Putamen (tissue), 1 donor: ENCODE data around the gene PEMT.

ENCODE experiments used
- DNase-seq: peaks from one replicate; pipeline ENCODE4 v3.0.0-alpha.2; 2016; ENCODE audit warnings: low spot score

The PEMT gene

DNA sequence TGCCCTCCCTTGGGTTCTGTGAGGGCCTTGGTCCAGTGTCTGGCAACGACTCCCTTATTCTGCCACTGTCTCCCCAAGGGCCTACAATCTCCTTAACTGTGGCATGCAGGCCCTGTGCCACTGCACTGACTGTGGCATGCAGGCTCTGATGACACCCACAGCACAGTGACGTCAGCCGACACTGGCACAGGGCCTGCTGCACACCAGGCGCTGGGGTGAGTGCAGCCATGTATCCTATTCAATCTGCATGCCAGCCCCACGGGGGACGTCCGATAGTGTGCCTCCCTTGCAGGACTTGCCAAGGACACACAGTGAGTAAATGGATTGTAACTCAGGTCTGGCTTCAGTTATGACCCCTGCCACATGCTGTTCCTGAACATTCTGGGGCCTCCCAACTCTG is 55.6 kb downstream of the PEMT start:
- DNase-seq, result peak; percentile 67

DNA sequence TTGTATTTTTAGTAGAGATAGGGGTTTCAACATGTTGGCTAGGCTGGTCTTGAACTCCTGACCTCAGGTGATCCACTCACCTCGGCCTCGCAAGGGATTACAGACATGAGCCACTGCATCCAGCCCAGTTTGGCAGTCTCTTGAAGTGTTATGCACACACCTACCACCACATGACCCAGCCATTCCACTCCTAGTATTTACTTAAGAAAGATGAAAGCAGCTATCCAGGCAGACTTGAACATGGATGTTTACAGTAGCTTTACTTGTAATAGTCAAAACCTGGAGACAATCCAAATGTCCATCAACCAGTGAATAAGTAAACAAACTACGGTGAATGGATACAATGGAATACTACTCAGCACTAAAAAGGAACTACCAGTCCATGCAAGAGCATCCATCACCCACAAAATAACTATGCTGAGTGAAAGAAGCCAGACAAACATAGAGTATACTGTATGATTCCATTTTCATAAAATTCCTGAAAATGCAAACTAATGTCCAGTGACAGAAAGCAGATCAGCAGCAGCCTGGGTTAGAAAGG is 57.5 kb downstream of the PEMT start:
- DNase-seq, result no peak

DNA sequence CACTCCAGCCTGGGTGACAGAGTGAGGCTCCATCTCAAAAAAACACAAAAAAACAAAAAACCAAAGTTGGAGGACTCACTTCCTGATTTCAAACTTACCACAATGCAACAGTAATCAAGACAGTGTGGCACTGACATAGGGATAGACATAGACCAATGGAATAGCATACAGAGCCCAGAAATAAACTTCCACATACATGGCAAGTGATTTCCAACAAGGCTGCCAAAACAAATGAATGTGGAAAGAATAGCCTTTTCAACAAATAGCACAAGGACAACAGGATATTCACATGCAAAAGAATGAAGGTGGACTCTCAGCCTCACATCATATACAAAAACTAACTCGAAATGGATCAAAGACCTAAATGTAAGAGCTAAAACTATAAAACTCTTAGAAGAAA is 58.5 kb downstream of the PEMT start:
- no peak for DNase-seq

DNA sequence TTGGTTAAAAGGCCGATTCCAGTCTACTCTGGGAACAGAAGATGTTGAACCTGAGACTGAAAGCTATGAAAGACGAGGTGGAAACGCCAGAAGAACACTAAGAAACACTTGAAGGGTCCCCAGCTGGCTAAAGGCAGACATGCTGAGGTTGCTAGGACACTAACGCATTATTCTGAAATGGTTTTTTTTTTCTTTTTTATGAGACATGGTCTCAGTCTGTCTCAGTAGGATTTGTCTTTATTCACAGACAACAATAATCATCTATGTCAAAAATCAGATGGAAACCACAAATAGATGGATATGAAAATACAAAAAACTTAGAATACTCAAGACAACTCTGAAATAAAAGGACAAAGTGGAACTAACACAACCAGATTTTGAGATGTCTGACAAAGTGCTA is 60.4 kb downstream of the PEMT start:
- DNase-seq, result no peak

DNA sequence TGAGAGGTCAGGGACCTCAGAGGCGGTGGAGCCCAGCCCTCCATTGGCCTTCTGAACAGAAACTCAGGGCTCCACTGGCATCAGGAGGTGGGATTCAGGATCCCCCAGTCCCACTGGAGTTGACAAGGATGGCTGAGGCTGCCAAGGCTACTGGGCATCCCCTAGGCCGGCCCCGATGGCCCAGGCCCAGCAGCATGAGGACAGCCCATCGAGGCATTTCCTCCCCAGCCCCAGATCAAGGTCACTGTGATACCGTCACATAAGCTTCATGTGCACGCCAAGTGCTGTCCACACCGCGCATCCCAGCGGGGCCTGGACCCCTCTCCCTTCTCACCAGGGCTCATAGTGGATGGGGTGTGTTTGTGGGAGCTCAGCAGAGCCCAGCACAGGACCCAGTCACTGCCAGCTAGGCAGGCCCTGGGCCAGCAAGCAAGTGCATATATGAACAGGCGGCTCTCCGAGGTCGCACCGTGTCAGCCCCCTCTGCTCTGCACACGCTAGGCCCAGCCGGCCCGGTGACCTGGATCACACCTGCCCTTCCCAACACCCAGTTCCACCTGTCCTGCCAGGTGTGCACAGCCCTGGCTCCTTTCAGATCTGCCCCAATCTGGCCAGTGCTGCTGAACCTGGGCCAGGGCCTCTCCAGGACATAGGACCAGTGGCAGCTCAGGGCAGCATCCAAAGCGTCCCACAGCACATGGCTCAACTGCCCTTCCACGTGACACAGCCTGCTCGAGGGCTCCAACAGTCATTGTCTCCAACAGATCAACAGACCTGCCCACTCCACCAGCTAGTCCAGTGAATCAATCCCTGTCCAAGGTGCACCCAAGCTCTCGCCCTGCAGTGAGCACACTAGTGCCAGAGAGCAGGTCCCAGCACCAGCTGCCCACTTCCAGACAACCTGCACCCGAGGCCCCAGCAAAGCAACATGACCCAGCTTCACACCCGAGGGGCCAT is 62.5 kb downstream of the PEMT start:
- DNase-seq, result no peak

DNA sequence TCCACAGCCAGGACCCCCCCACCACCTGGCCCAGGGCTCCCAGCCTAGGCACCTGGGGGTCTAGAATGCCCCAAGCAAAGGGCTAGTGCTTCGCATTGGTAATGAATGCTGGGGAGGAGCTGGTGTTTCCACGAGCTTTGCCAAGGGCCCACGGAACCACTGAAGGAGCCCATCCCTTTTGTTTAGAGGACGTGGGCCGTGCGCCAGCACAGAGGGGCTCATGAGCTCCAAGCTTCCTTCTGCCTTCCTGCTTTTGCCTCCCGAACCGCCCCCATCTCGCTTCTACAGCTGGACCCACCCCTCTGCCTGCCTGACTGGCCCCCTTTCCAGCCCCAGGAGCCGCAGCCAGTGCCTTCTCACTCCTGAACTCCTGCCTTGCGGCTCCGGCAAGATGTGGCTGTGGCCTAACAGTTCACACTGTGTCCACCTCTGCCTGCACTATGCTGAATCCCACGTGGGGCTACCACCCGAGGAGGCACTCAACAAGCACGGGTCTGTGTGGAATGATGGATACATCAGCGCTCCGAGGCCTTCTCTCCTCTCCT is 63.5 kb downstream of the PEMT start:
- no peak for DNase-seq

DNA sequence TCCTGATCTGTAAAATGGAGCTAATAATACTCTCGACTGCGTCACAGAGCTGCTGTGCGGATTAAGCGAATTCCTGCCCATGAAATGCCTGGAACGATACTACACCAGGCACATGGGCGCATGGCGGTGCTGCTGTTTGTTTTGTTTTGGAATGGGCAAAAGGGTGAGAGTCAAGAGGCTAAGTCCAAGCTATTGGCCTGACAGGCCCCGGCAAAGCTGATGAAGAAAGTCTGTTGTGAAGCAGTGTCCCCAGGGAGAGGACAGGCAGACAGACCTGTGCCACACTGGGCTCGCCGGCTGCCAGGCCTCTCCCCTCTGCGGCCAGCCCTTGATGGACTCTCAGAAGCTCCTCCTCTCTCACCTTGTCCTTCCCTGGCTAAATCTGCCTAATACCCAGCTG is 64.0 kb downstream of the PEMT start:
- DNase-seq, result no peak

DNA sequence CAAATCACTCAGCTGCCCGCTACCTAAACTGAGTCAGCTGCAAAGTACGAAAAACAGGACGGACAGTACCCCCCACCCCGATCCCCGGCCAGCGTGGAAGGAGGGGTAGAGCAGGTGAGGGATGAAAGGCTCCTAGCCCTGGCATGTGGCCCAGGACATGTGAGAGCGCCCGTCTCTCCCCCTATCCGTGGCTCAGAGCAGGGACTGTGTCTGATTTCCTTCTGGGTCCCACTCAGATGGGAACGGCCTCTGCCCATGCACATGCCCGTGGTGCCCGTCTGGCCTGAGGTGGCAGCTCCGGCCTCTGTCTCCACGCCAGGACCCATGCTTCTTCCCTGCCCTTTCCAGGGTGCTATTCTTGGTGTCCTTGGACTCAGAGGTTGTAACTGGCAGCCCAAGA is 65.1 kb downstream of the PEMT start:
- no peak for DNase-seq

DNA sequence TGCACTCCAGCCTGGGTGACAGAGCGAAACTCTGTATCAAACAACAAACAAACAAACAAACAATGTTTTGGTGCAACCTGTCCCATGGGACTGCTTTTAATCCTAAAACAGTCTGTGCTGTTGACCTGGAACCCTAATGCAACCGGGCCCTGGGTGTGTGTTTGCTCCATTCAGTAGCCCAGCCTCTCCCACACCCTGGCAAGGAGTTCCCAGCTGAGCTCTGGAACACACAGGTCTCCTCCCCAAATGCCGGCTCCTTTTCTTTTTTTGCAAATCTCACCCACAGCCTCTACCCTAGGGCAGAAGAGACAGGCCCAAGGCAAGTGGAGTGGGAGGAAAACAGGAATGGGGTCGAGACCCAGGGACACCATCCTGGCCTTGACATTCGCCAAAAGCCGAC is 65.6 kb downstream of the PEMT start:
- no peak for DNase-seq

DNA sequence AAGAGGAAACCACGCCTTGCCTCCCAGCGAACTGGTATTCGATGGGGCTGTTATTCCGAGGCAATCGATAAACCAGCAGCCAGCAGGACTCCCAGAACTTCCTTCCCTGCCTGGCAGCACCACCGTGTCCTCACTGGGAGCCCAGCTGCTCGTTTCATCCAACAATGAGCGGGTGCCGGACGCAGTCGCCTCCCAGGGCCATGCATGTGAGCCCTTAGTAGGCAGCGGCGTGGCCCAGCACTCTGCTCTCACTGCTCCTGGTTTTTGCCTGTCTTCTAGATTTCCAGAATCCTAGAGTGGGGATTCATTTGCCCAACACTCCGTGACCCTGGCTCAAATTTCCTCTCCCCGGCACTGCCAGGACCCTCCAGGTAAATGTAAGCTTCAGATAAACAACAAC is 66.2 kb downstream of the PEMT start:
- DNase-seq, result no peak

DNA sequence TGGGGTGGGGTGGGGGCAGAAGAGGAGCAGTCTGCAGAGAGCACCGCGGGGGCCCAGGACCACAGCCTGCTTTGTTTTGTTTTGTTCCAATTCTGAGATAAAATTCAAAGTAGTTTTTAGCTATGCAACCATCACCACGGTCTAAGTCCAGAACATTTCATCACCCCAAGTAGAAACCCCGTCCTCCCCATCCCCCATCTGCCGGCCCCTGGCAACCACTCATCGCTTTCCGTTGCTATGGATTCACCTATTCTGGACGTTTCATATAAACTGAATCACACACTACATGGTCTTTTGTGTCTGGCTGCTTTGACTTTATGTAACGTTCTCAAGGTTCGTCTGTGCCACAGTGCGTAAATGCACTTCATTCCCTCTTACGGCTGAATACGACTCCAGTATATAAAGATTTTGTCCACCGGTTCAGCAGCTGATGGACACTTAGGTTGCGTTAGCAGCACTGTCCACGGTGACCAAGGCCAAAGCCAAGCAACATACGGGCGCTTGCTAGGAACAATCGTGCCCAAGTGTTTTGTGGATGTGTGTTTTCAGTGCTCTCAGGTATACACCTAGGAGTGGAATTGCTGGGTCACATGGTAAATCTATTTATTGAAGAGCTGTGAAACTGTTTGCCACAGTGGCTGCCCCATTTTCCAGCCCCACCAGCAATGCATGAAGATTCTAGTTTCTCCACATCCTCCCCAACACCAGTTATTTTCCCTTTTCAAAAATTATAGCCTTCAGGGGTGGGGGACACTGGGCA is 67.6 kb downstream of the PEMT start:
- DNase-seq, result no peak

DNA sequence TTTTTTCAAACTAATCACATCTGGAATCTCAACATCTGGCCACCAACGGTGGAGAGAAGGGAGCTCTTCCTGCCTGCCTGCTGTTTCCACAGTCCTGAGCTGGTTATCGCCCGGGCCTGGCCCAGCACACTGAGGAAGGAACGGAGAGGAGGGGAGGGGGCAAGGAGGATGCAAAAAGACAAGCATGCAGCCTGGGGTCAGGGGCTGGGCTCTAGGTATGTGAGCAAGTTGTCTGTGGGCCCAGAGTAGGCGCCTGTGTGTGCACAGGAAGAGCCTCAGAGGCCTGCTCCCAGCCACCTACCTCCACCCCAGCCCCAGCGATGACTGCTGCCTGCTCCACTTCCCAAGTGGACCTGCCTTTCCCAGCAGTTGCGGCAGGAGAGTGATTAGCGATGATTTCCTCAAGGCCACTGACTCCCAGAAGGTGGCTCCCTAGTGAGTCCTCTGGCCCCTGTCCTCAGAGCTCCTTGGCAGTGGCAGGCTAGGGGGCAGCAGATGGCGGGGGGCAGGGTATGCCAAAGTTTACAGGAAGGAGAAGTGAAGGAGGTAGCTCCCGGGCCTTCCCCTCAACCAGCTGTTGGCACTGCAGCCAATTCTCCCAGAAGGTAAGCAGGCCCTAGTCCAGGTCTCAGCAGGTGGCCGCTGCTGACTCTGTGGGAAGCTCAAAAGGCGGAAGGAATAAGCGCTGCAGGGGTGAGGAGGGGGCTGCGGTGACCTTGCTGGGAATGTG is 68.3 kb downstream of the PEMT start:
- DNase-seq, result no peak

DNA sequence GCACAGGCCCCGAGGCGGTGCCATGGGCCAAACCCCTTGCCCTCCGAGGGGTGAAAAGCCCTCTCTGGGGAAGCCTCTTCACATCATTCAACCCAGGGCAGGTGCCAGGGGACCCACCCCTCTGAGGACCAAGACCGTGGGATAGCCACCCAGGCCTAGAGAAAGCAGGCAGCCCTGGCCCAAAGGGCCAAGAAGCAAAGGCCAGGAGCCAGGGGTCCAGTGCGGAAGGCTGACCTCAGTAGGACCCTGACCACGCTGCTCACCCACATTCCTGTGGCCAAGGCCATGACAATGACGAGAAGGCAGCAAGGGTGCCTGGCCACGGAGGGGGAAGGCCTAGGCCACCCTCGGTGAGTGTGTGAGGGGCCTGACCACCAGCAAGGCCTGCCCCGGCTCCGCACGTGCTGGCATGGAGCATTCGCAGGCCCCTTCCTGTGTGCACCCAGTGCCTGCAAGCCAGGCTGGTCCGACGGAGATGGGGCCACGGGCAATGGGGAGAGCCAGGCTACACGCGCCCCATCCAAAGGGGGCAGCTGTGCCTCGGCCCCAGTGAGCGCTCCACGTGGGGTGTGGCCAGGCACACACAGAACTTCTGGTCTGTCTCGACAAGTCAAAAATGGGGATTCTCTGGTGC is 70.8 kb downstream of the PEMT start:
- no peak for DNase-seq

DNA sequence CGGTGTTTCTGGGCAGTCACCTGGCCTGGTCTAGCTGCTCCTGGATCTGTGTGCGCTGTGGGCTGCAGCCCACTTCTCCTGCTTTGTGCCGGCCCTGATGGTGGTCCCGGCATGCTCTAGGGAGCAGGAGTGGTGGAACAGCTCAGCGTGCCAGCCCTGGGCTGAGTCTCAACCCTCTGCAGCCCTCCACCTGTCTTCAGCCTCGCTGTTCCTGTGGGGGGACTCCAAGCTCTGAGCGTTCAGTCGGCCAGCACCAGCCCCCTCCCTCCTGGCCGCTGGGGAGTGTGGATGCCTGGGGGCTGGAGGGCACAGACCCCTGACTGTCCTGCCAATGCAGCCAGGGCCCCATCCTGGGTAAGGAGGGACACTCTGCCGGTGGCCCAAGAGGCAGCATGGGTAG is 71.6 kb downstream of the PEMT start:
- no peak for DNase-seq

DNA sequence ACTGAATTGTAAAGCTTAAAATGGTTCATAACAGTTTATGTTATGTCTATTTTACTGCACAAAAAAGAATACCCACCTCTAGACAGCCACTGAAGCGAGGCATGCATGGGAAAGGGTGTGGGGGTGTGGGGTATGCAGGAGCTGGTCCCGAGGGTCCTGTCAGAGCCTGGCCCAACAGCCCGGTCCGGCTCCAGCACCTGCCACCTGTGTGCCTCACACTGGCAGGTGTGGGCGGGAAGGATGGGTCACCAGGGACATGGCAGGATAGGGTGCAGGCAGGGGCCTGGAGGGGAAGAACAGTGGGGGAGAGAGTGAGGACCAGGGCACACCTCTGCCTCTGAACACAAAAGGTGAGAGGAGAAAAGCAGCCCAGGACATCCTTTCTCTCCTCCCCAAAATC is 72.6 kb downstream of the PEMT start:
- DNase-seq, result no peak

DNA sequence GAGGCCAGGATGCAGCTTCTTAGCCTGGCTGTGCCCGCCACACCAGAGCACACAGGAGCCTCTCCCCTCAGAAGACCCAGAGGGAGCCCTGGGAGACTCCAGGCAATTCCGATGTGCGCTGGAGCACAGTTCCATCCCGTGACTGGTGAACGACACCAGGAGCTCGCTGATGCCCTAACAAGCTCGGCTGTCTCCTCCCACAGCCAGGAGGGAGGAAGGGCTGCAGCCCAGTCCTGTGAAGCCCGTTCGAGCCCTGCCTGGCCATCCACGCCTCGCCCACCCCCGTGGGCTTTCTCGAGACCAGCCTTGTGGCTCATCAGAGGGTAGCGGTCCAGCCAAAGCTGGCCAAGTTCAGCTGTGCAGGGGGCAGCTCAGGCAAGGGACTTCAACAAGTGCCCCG is 73.5 kb downstream of the PEMT start:
- no peak for DNase-seq

DNA sequence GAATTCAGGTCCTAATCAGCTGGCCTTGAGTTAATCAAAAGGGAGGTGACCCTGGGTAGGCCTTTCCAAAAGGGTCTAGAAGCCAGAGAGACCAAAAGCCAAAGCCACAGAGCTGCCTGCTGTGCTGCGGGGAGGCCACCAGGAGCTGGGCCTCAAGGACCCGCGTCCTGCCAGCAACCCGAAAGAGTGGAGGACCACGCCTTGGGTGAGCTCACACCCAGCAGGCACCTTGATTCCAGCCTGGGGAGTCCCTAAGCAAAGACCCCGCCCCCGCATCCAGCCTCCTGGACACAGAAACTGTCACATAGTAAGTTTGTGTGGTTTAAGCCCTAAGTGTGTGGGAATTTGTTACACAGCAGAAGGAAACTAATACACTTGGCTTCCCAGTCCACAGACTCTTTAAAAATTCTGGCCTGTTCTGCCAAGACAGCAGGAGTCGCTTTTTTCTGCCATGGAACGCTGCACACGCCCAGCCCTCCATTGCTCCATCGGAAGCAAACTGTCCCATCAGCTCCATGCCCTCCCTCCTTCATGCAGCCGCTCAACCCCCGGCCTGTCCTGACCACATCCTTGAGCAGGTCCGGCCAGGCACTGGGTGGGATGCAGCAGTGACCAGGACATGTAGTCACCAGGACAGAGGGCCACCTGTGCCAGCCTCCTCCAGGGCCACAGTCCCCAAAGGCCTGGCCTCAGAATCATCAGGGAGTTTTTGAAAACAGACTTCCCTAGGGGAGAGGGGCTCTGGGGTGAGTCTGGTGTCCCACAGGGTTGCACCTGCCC is 74.4 kb downstream of the PEMT start:
- no peak for DNase-seq

DNA sequence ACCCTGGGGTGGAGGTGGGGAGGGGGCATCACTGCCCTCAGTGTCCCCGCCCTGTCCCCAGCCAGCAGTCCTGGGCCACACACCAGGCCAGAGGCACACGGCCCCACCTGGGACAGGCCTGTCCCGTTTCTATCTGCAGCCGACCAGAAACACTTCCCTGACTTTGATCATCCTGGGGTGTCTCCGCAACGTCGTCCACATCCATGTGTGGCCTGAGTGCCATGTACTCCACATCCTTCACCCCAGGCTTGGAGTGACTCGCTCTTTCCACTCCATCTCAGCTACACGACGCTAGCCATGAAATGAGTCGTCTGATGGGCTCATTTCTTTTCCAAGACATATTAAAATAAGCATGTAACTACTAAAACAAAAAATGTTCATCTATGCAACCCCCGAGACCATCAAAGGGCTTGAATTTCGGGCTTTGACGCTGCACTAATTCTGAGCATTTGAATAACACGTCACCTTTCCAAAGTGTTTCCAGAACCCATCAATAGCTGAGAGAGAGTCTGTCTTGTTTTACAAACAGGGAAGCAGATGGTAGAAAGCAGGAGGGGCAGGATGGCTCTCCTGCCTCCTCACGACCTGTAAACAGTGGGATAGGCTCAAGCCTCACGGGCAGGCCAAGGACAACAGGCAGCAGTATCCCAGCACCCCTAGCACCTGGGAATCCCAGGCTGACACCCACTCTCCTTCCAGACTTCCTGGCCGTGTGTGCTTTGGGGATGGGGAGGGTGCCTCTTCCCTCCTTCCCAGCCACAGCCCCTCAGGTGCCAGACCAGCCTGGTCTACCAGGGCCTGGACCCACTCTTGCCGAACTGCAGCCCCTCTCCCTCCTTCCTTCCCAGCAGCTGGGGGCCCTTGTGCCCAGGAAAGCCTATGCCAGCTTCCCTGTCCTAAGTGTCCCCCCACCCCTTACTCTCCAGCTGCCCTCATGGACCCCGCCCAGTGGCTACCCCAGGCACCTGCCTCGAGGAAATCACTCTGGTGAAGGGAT is 75.3 kb downstream of the PEMT start:
- DNase-seq, result no peak
